ENCODE data around the gene FBL. TPM values are rescaled to one million over a fixed set of nuclear protein-coding genes. Genes with fewer than 3 reads are reported as not detected.

The FBL gene
- total and polyA plus RNA-seq, 4 donors: 121 to 232 (median 154) TPM

DNA sequence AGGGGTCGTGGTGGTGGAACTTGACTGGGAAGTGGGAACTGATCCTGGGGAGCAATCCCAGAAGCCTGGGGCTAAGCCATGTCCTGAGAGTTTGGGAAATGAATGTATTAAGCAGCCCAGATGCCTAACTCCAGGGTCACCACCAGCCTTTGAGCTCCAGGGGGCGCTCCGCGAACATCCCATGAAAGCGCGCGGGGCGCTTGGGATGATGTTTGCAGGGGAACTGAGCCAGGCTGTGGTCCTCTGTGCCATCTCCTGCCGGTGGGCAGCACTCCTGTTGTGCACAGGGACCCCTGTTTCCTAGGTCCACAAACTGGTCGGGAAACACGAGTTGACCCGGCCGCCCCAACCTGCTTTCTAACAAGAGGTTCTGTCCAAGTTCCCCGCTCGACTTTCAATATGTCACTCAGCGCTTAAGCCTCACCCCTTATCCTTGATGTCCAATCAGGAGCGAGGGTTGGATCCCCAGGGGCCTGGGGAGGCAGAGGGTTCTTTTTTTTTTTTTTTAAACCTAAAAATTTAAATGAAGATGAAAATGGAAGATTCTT lies 53.1 kb downstream of the FBL start:
- Histone ChIP-seq H3K27ac (ENCODE audit: low read depth in 1 of 2, low read length in 2 of 2) (no peak overlapping the region), H3K27me3 (ENCODE audit: control insufficient read depth in 1 of 2, insufficient read depth in 2 of 2, low read length in 1 of 2) (no peaks in the 10 kb centered on the region), H3K4me1 (ENCODE audit: control insufficient read depth in 1 of 2, insufficient read depth in 2 of 2, low read length in 2 of 2) (no peaks in the 10 kb centered on the region), H3K9me3 (ENCODE audit: control insufficient read depth, low read length) (no peaks in the 10 kb centered on the region), H3K36me3 (ENCODE audit: control insufficient read depth in 1 of 2, insufficient read depth in 2 of 2, low read length in 1 of 2) (no peaks in the 10 kb centered on the region), H3K4me3 (ENCODE audit: low read length in 2 of 2) (peak overlapping the region; percentile 57 to 80)
- 0 to 1% methylated on average over 17 of the region's 17 CpGs for WGBS, 2 donors
- ATAC-seq (ENCODE audit: low FRiP score) (peak; percentile 94), DNase-seq (peak; percentile 85 to 94)
- intact Hi-C loops (cut with DNase I): loop anchor here (1.0 to 5.0 kb wide), 4 partner anchors 52 to 178 kb away; partner anchors contain the start of genes FBL (in 1 of the 2) and PSMC4 (in 1 of the 2)

DNA sequence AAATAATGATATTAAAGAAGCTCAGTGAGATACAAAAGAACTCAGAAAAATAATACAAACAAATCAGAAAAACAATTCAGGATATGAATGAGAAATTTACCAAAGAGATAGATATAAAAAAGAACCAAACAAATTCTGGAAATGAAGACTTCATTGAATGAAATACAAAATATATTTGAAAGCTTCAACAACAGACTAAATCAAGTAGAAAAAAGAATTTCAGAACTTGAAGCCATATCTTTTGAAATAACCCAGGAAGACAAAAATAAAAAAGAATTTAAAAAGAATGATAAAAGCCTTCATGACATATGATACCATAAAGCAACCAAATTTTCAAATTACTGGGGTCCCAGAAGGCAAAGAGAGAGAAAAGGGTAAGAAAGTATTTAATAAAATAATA lies 57.9 kb downstream of the FBL start:
- H3K27me3 ChIP-seq (ENCODE audit: control insufficient read depth in 1 of 2, insufficient read depth in 2 of 2, low read length in 1 of 2): no peaks in the 10 kb centered on the region
- H3K9me3 ChIP-seq (ENCODE audit: control insufficient read depth, low read length): peaks cover 5% of the 10 kb centered on the region
- no peak for ATAC-seq (ENCODE audit: low FRiP score)
- no peaks in the 10 kb centered on the region for H3K36me3 ChIP-seq (ENCODE audit: control insufficient read depth in 1 of 2, insufficient read depth in 2 of 2, low read length in 1 of 2)
- no peak for DNase-seq
- H3K4me1 ChIP-seq (ENCODE audit: control insufficient read depth in 1 of 2, insufficient read depth in 2 of 2, low read length in 2 of 2): no peaks in the 10 kb centered on the region
- H3K27ac ChIP-seq (ENCODE audit: low read depth in 1 of 2, low read length in 2 of 2): no peak overlapping the region
- H3K4me3 ChIP-seq (ENCODE audit: low read length in 2 of 2): no peak overlapping the region
- intact Hi-C loops (cut with DNase I): no loop called here

Small RNAs within 50 kb of the gene (microRNA-seq; reads per million reads assigned to microRNA genes)
- 0.60 to 0.99 reads per million in 2 donors for gene MIR6719

Other genes with a start within 250 kb of the FBL start
- gene LGALS13, start 243.9 kb downstream of the FBL start, total RNA-seq: not detected
- gene LGALS13, start 243.9 kb downstream of the FBL start, polyA plus RNA-seq: not detected
- gene LGALS16, start 190.5 kb downstream of the FBL start, total RNA-seq: not detected
- not detected for gene LGALS16, start 190.5 kb downstream of the FBL start, polyA plus RNA-seq
- not detected for gene LGALS14, start 141.9 kb downstream of the FBL start, total RNA-seq
- not detected for gene LGALS14, start 141.9 kb downstream of the FBL start, polyA plus RNA-seq
- not detected for gene CLC, start 108.3 kb downstream of the FBL start, total RNA-seq
- gene CLC, start 108.3 kb downstream of the FBL start, polyA plus RNA-seq: not detected
- gene LEUTX, start 67.5 kb downstream of the FBL start, total RNA-seq: not detected
- gene LEUTX, start 67.5 kb downstream of the FBL start, polyA plus RNA-seq: not detected
- gene DYRK1B, start 12.2 kb downstream of the FBL start, total RNA-seq: 10 to 100 TPM in 1 of 2 donors, 1 to 10 TPM in 1; 8.4 to 12.9 TPM
- gene DYRK1B, start 12.2 kb downstream of the FBL start, polyA plus RNA-seq: 10 to 100 TPM in 1 of 2 donors, 1 to 10 TPM in 1; 4.3 to 17.5 TPM
- 100 to 1,000 TPM in 1 of 2 donors, 10 to 100 TPM in 1; 71.2 to 790 TPM for gene FCGBP, start 88.3 kb upstream of the FBL start, total RNA-seq
- gene FCGBP, start 88.3 kb upstream of the FBL start, polyA plus RNA-seq: 10 to 100 TPM in 1 of 2 donors, 1 to 10 TPM in 1; 1.4 to 16.5 TPM
- gene PSMC4, start 124.8 kb upstream of the FBL start, total RNA-seq: 10 to 100 TPM; 53.3 to 66.8 TPM
- 10 to 100 TPM; 37.7 to 61.0 TPM for gene PSMC4, start 124.8 kb upstream of the FBL start, polyA plus RNA-seq
- 10 to 100 TPM in 1 of 2 donors, 1 to 10 TPM in 1; 4.3 to 10.6 TPM for gene ZNF546, start 150.7 kb upstream of the FBL start, total RNA-seq
- 1 to 10 TPM in 1 of 2 donors, under 1 TPM in 1; 0.50 to 1.9 TPM for gene ZNF546, start 150.7 kb upstream of the FBL start, polyA plus RNA-seq
- 10 to 100 TPM; 14.9 to 28.9 TPM for gene ZNF780B, start 209.9 kb upstream of the FBL start, total RNA-seq
- gene ZNF780B, start 209.9 kb upstream of the FBL start, polyA plus RNA-seq: 1 to 10 TPM; 1.5 to 7.9 TPM
- 10 to 100 TPM; 12.0 to 20.4 TPM for gene ZNF780A, start 244.6 kb upstream of the FBL start, total RNA-seq
- gene ZNF780A, start 244.6 kb upstream of the FBL start, polyA plus RNA-seq: 1 to 10 TPM; 2.1 to 7.1 TPM

Data from aorta (tissue), 5 donors.